SK-N-SH (cell line): ENCODE results near the gene ATP11A. TPM values are rescaled to one million over a fixed set of nuclear protein-coding genes. Genes with fewer than 3 reads are reported as not detected.

Source experiments
- CTCF ChIA-PET: fragments of 300-600, 350-600 bp; formaldehyde crosslinking; extraction: SDS; loops from one replicate; lab custom pipeline; 2021; lab: Yijun Ruan, JAX
- POLR2A ChIA-PET: fragments of 350-600 bp; sonication (Branson Sonifier 250); formaldehyde crosslinking; extraction: SDS; loops from one replicate; lab custom pipeline; 2020; ENCODE audit warnings: antibody characterized with exemption, inconsistent platforms; lab: Yijun Ruan, JAX
- DNase-seq: peaks from one replicate; pipeline ENCODE4 v3.0.0; 2012
- H2AFZ ChIP-seq: fragments of 200-600 bp; sonication (generic); 2 replicates; pipeline ENCODE4 v1.8.1; 2016; ENCODE audit warnings: antibody characterized with exemption, mild to moderate bottlenecking, low read depth
- H3F3A ChIP-seq: fragments of 200-600 bp; sonication (generic); replicated peaks from 2 replicates; pipeline ENCODE3; 2016; ENCODE audit warnings: antibody characterized with exemption, mild to moderate bottlenecking; ENCODE audit not compliant: insufficient read depth
- H3K27ac ChIP-seq, 2 experiments: fragments of 200-500 bp in 1 of 2; fragments of 200-600 bp in 1 of 2; sonication (Bioruptor generic) in 1 of 2; sonication (generic), shearing (Covaris generic) in 1 of 2; 2 replicates each; pipeline versions ENCODE4 v1.5.1 to v1.6.1; 2014 to 2016; ENCODE audit warnings: low read depth in 2 of 2, inconsistent platforms in 1 of 2, low read length in 1 of 2, mild to moderate bottlenecking in 1 of 2, mixed read lengths in 1 of 2
- H3K27me3 ChIP-seq: fragments of 200-600 bp; sonication (generic), shearing (Covaris generic); 2 replicates; pipeline ENCODE4 v1.6.1; 2016; ENCODE audit warnings: mixed run types; ENCODE audit not compliant: insufficient read depth
- H3K36me3 ChIP-seq, 2 experiments: fragments of 200-500 bp in 1 of 2; fragments of 200-600 bp in 1 of 2; sonication (Bioruptor generic) in 1 of 2; sonication (generic) in 1 of 2; replicated peaks in 1 of 2; 2 replicates each; pipeline versions ENCODE3 to v1.5.1; 2014 to 2016; ENCODE audit warnings: low read length in 1 of 2, mild to moderate bottlenecking in 1 of 2; ENCODE audit not compliant: insufficient read depth in 2 of 2, control insufficient read depth in 1 of 2
- H3K4me1 ChIP-seq, 2 experiments: fragments of 200-500 bp in 1 of 2; fragments of 200-600 bp in 1 of 2; sonication (Bioruptor generic) in 1 of 2; sonication (generic), shearing (Covaris generic) in 1 of 2; 2 replicates each; pipeline versions ENCODE4 v1.5.1 to v1.6.1; 2014 to 2016; ENCODE audit warnings: low read depth in 1 of 2, low read length in 1 of 2, mixed run types in 1 of 2; ENCODE audit not compliant: insufficient read depth in 2 of 2, control insufficient read depth in 1 of 2
- H3K4me2 ChIP-seq: fragments of 200-600 bp; sonication (generic), shearing (Covaris generic); 2 replicates; pipeline ENCODE4 v1.6.1; 2017; ENCODE audit warnings: mixed run types
- H3K4me3 ChIP-seq, 2 experiments: fragments of 200-500 bp in 1 of 2; fragments of 200-600 bp in 1 of 2; sonication (Bioruptor generic) in 1 of 2; sonication (generic), shearing (Covaris generic) in 1 of 2; 2 replicates each; pipeline versions ENCODE4 v1.5.1 to v1.8.1; 2014 to 2016; ENCODE audit warnings: low read depth in 2 of 2, inconsistent platforms in 1 of 2, low read length in 1 of 2, mild to moderate bottlenecking in 1 of 2, mixed read lengths in 1 of 2, moderate library complexity in 1 of 2
- H3K79me2 ChIP-seq: fragments of 200-600 bp; sonication (generic); 2 replicates; pipeline ENCODE4 v1.8.1; 2017; ENCODE audit warnings: mild to moderate bottlenecking; ENCODE audit not compliant: insufficient read depth
- H3K9ac ChIP-seq: fragments of 200-600 bp; sonication (generic); 2 replicates; pipeline ENCODE4 v1.6.1; 2017; ENCODE audit warnings: mixed run types
- H3K9me2 ChIP-seq: fragments of 200-600 bp; sonication (generic); 2 replicates; pipeline ENCODE4 v1.6.1; 2017; ENCODE audit warnings: mixed run types
- H3K9me3 ChIP-seq: fragments of 200-600 bp; sonication (generic); 2 replicates; pipeline ENCODE4 v1.6.1; 2017; ENCODE audit warnings: mixed run types, mild to moderate bottlenecking, moderate library complexity
- H4K20me1 ChIP-seq: fragments of 200-600 bp; sonication (generic); 2 replicates; pipeline ENCODE4 v1.6.1; 2017; ENCODE audit warnings: mild to moderate bottlenecking, mixed run types; ENCODE audit not compliant: insufficient read depth
- CTCF ChIP-seq: fragments of 200-600 bp; sonication (generic); IDR thresholded peaks from 2 replicates; pipeline ENCODE4 v1.6.1; 2017; ENCODE audit warnings: antibody characterized with exemption, mild to moderate bottlenecking, moderate library complexity
- ELF1 ChIP-seq: IDR thresholded peaks from 2 replicates; pipeline ENCODE4 v1.4.0; 2012
- EP300 ChIP-seq, 2 experiments: IDR thresholded peaks; 2 replicates each; pipeline versions ENCODE4 v1.4.0 to v1.6.1; 2012; ENCODE audit warnings: borderline replicate concordance in 1 of 2, low read depth in 1 of 2, low read length in 1 of 2
- FOSL2 ChIP-seq: IDR thresholded peaks from 2 replicates; pipeline ENCODE4 v1.4.0; 2012; ENCODE audit warnings: low read depth, mild to moderate bottlenecking, moderate library complexity, borderline replicate concordance
- FOXJ3 ChIP-seq: sonication (generic); formaldehyde crosslinking; IDR thresholded peaks from 2 replicates; pipeline ENCODE4 v1.5.1; 2020; ENCODE audit warnings: mild to moderate bottlenecking, missing genetic modification reagents
- GABPA ChIP-seq: IDR thresholded peaks from 2 replicates; pipeline ENCODE4 v1.4.0; 2012; ENCODE audit warnings: low read depth, mild to moderate bottlenecking
- GATA2 ChIP-seq: sonication (generic); formaldehyde crosslinking; IDR thresholded peaks from 2 replicates; pipeline ENCODE4 v1.5.0; 2020; ENCODE audit warnings: mild to moderate bottlenecking, missing genetic modification reagents
- IRF3 ChIP-seq: fragments of 150-350 bp; IDR thresholded peaks from 2 replicates; pipeline ENCODE4 v1.6.1; 2016; ENCODE audit warnings: mild to moderate bottlenecking, low read depth, low read length
- MEF2A ChIP-seq: IDR thresholded peaks from 2 replicates; pipeline ENCODE4 v1.4.0; 2012; ENCODE audit warnings: low read depth, borderline replicate concordance
- MXI1 ChIP-seq: IDR thresholded peaks from 2 replicates; pipeline ENCODE4 v1.6.1; 2012; ENCODE audit warnings: mild to moderate bottlenecking, low read depth, low read length, improper control_type of control experiment
- NFIC ChIP-seq: IDR thresholded peaks from 2 replicates; pipeline ENCODE4 v1.4.0; 2012; ENCODE audit warnings: borderline replicate concordance
- RXRA ChIP-seq: IDR thresholded peaks from 2 replicates; pipeline ENCODE4 v1.4.0; 2012; ENCODE audit warnings: low read depth, mild to moderate bottlenecking, borderline replicate concordance
- SIN3A ChIP-seq: IDR thresholded peaks from 2 replicates; pipeline ENCODE4 v1.6.1; 2012; ENCODE audit warnings: low read depth, mild to moderate bottlenecking, low read length, moderate library complexity, borderline replicate concordance
- TAF1 ChIP-seq: IDR thresholded peaks from 2 replicates; pipeline ENCODE4 v1.6.1; 2012; ENCODE audit warnings: low read depth, mild to moderate bottlenecking, low read length, moderate library complexity, borderline replicate concordance
- TCF12 ChIP-seq: IDR thresholded peaks from 2 replicates; pipeline ENCODE4 v1.4.0; 2012
- TEAD4 ChIP-seq: IDR thresholded peaks from 2 replicates; pipeline ENCODE4 v1.4.0; 2012; ENCODE audit warnings: mild to moderate bottlenecking, borderline replicate concordance; ENCODE audit not compliant: insufficient read depth
- USF1 ChIP-seq: IDR thresholded peaks from 2 replicates; pipeline ENCODE4 v1.4.0; 2012; ENCODE audit warnings: low read depth, borderline replicate concordance
- YY1 ChIP-seq: IDR thresholded peaks from 2 replicates; pipeline ENCODE4 v1.4.0; 2012; ENCODE audit warnings: low read depth, mild to moderate bottlenecking
- WGBS: methylation state at CpG from one replicate; pipeline ENCODE4 v1.1.6; 2017; ENCODE audit warnings: low lambda C conversion rate; 5-methylcytosine and 5-hydroxymethylcytosine counted together
- polyA plus RNA-seq, 3 experiments: library from polyadenylated mRNA; depleted of rRNA; stranded (reverse); fragments of >200 nt; gene quantifications; 2 replicates each; pipeline ENCODE4 v1.2.3, GENCODE V29; 2012

Gene ATP11A
- polyA plus RNA-seq, 1 of the 3 experiments (the other 2 are of a cell fraction): 4.1 TPM

- Histone ChIP-seq H4K20me1 (no peaks in the 10 kb centered on the region), H2AFZ (no peak overlapping the region), H3K27me3 (no peaks in the 10 kb centered on the region), H3K4me3 (no peak overlapping the region), H3K4me2 (no peak overlapping the region), H3K9ac (no peak overlapping the region), H3K9me3 (no peaks in the 10 kb centered on the region), H3F3A (no peaks in the 10 kb centered on the region), H3K9me2 (no peaks in the 10 kb centered on the region), H3K4me1 (peaks cover 0 to 6% of the 10 kb centered on the region in 2 experiments; a peak in 2 of 4 replicates), H3K79me2 (no peaks in the 10 kb centered on the region), H3K27ac (no peak overlapping the region), H3K36me3 (peaks cover 11 to 41% of the 10 kb centered on the region in 2 experiments)
- ChIA-PET CTCF (no interaction called here), POLR2A (no interaction called here)
- no peak for TF ChIP-seq CTCF
- no peak for TF ChIP-seq RXRA
- no peak for TF ChIP-seq MEF2A
- no peak for TF ChIP-seq TAF1
- no peak for TF ChIP-seq FOSL2
- no peak for TF ChIP-seq GABPA
- no peak for TF ChIP-seq MXI1
- no peak for TF ChIP-seq IRF3
- no peak for TF ChIP-seq YY1
- no peak for DNase-seq
- 94% methylated on average over 20 of the region's 25 CpGs for WGBS
Measured at GRCh38 chr13:112854321-112854720, 164.5 kb downstream of the ATP11A start.

- no peak overlapping the region for H3K9ac ChIP-seq
- DNase-seq: no peak
- H3K79me2 ChIP-seq: no peaks in the 10 kb centered on the region
- H3F3A ChIP-seq: no peaks in the 10 kb centered on the region
- 96% methylated on average over 21 of the region's 21 CpGs for WGBS
- H3K27ac ChIP-seq: no peak overlapping the region
- no peaks in the 10 kb centered on the region for H3K27me3 ChIP-seq
- no peaks in the 10 kb centered on the region for H3K9me2 ChIP-seq
- no peaks in the 10 kb centered on the region for H4K20me1 ChIP-seq
- CTCF ChIA-PET: no interaction called here
- H3K4me1 ChIP-seq: peaks cover 0 to 15% of the 10 kb centered on the region in 2 experiments; a peak in 2 of 4 replicates
- H2AFZ ChIP-seq: no peak overlapping the region
- POLR2A ChIA-PET: no interaction called here
- no peak overlapping the region for H3K4me3 ChIP-seq
- no peaks in the 10 kb centered on the region for H3K9me3 ChIP-seq
- TF ChIP-seq TEAD4 (no peak), USF1 (no peak), EP300 (IDR thresholded peaks at IDR 0.05; ENCODE audit: borderline replicate concordance in 1 of 2, low read depth in 1 of 2, low read length in 1 of 2) (no peak), FOXJ3 (CRISPR knock-in tag) (no peak), IRF3 (no peak), MEF2A (no peak), MXI1 (no peak), SIN3A (no peak), TCF12 (no peak), YY1 (no peak), CTCF (no peak), TAF1 (no peak), GATA2 (CRISPR knock-in tag) (no peak), GABPA (no peak), NFIC (no peak), ELF1 (no peak), RXRA (no peak)
- no peak overlapping the region for H3K4me2 ChIP-seq
- peaks cover 11 to 45% of the 10 kb centered on the region in 2 experiments for H3K36me3 ChIP-seq
Measured at GRCh38 chr13:112855859-112856258, 166.0 kb downstream of the ATP11A start.
